GM12891 (cell line): ENCODE results near the gene CALN1.
"Not testable (repeated sequence)": the region's sequence is repeated elsewhere in the genome, so short reads cannot be mapped to it uniquely, and the experiment has no call there.

Experiments used
- PAX5 ChIP-seq: IDR thresholded peaks from 2 replicates; pipeline ENCODE4 v1.6.1; 2011; ENCODE audit warnings: low read length, moderate library complexity, mild to moderate bottlenecking; ENCODE audit not compliant: insufficient read depth, severe bottlenecking
- POLR2A ChIP-seq: IDR thresholded peaks from 2 replicates; pipeline ENCODE4 v1.6.1; 2011; ENCODE audit warnings: low read depth, low read length, control low read depth
- POLR2AphosphoS5 ChIP-seq: IDR thresholded peaks from 2 replicates; pipeline ENCODE4 v1.6.1; 2011; ENCODE audit warnings: low read depth, low read length, control low read depth
- POU2F2 ChIP-seq: IDR thresholded peaks from 2 replicates; pipeline ENCODE4 v1.6.1; 2011; ENCODE audit warnings: low read depth, mild to moderate bottlenecking, control low read depth, low read length, moderate library complexity
- SPI1 ChIP-seq: IDR thresholded peaks from 2 replicates; pipeline ENCODE4 v1.6.1; 2011; ENCODE audit warnings: low read depth, low read length, control low read depth
- TAF1 ChIP-seq: IDR thresholded peaks from 2 replicates; pipeline ENCODE4 v1.6.1; 2011; ENCODE audit warnings: low read depth, low read length, control low read depth

GRCh38 chr7:71737931-71738540 lies 674.1 kb downstream of the CALN1 start:
- TF ChIP-seq POLR2AphosphoS5, SPI1, PAX5, POLR2A, POU2F2, TAF1: not testable (repeated sequence)
